ENCODE measurements around the gene SLC25A21. TPM values are rescaled to one million over a fixed set of nuclear protein-coding genes. Genes with fewer than 3 reads are reported as not detected.
"Not testable (repeated sequence)": the region's sequence is repeated elsewhere in the genome, so short reads cannot be mapped to it uniquely, and the experiment has no call there.

The SLC25A21 gene
- total and polyA plus RNA-seq, 8 donors = 0.37 to 0.92 (median 0.60) TPM

- H3K27me3 ChIP-seq = no peaks in the 10 kb centered on the region
- no peaks in the 10 kb centered on the region for H3K9me3 ChIP-seq
- no peak for ATAC-seq
- TF ChIP-seq CTCF (IDR thresholded peaks at IDR 0.05) = no peak
- no peak for DNase-seq
- intact Hi-C loops (cut with DNase I) = no loop called here
- no peak for FAIRE-seq
- no peak overlapping the region for H3K4me3 ChIP-seq
- no peaks in the 10 kb centered on the region for H3K36me3 ChIP-seq
- no peak overlapping the region for H3K27ac ChIP-seq
- H3K4me1 ChIP-seq = no peaks in the 10 kb centered on the region
Measured at GRCh38 chr14:37185670-37186069, 13.3 kb upstream of the SLC25A21 start.

DNA sequence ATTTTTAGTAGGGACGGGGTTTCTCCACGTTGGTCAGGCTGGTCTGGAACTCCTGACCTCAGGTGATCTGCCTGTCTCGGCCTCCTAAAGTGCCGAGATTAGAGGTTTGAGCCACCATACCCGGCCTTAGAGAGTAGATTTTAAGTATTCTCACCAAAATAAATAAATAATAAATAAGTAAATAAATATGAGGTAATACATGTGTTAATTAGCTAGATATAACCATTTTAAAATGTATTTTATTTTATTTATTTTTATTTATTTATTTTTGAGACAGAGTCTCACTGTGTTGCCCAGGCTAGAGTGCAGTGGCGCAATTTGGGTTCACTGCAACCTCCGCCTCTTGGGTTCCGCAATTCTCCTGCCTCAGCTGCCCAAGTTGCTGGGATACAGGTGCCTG lies 12.1 kb upstream of the SLC25A21 start:
- DNase-seq; H3K4me1 ChIP-seq; H3K27me3 ChIP-seq; H3K4me3 ChIP-seq; FAIRE-seq; intact Hi-C loops (cut with DNase I); ATAC-seq; H3K27ac ChIP-seq; H3K9me3 ChIP-seq; H3K36me3 ChIP-seq: not testable (repeated sequence)
- WGBS, 2 donors = 89 to 91% methylated on average over 8 of the region's 8 CpGs

DNA sequence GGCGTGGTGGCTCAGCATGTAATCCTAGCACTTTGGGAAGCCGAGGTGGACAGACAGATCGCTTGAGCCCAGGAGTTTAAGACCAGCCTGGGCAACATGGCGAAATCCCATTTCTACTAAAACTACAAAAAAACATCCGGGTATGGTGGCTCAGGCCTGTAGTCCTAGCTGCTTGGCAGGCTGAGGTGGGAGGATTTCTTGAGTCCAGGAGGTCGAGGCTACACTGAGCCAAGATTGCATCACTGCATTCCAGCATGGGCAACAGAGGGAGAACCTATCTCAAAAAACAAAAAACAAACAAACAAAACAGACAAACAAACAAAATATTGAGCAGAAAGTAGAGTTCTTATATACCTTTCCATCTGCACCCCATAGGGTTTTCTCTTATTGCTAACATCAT lies 9.0 kb upstream of the SLC25A21 start:
- Histone ChIP-seq H3K9me3 (no peaks in the 10 kb centered on the region), H3K4me1 (peaks cover 0 to 2% (median 0%) of the 10 kb centered on the region in 3 donors), H3K27me3 (no peaks in the 10 kb centered on the region), H3K27ac (no peak overlapping the region), H3K4me3 (no peak overlapping the region), H3K36me3 (no peaks in the 10 kb centered on the region)
- ATAC-seq (no peak), FAIRE-seq (no peak), DNase-seq (no peak)
- intact Hi-C loops (cut with DNase I) = no loop called here
- no peak for TF ChIP-seq CTCF (IDR thresholded peaks at IDR 0.05)
- WGBS, 2 donors = 85 to 88% methylated on average over 6 of the region's 6 CpGs

DNA sequence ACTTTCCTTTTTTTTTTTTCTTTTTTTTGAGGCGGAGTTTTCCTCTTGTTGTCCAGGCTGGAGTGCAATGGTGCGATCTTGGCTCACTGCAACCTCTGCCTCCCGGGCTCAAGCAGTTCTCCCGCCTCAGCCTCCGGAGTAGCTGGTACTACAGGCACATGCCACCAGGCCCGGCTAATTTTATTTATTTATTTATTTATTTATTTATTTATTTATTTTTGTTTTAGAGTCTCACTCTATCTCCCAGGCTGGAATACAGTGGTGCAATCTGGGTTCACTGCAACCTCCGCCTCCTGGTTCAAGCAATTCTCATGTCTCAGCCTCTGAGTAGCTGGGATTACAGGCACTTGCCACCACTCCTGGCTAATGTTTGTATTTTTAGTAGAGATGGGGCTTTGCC lies 8.5 kb upstream of the SLC25A21 start:
- not testable (repeated sequence) for FAIRE-seq

DNA sequence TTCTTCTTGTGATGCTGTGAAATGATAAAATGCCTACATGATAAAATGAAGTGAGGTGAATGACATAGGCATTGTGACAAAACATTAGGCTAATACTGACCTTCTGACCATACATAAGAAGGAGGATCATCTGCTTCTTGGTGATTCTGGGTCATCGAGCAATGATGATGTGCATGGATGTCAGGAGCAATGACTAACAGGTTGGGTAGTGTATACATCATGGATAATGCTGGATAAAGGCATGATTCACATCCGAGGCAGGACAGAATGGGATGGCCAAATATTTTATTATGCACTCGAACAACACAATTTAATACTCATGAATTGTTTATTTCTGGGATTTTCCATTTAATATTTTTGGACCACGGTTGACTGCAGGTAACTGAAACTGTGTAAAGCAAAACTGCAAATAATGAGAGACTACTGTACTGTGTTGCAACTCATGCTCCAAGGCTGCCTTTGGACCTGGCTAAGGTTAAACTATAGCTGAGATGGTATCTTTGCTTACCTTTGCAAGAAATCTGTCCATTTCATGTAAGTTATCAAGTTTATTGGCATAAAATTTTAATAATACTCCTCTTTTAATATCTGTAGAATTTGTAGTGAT lies 7.6 kb upstream of the SLC25A21 start:
- no peaks in the 10 kb centered on the region for H3K36me3 ChIP-seq
- DNase-seq (no peak), ATAC-seq (no peak), FAIRE-seq (no peak)
- H3K27me3 ChIP-seq = no peaks in the 10 kb centered on the region
- no peak for TF ChIP-seq CTCF (IDR thresholded peaks at IDR 0.05)
- no peak overlapping the region for H3K4me3 ChIP-seq
- peaks cover 5 to 11% (median 8%) of the 10 kb centered on the region in 3 donors for H3K4me1 ChIP-seq
- intact Hi-C loops (cut with DNase I) = no loop called here
- H3K27ac ChIP-seq = no peak overlapping the region
- no peaks in the 10 kb centered on the region for H3K9me3 ChIP-seq
- 76 to 80% methylated on average over 4 of the region's 4 CpGs for WGBS, 2 donors

More for the DNA sequence above, 8.5 kb upstream of the SLC25A21 start:
- H3K27ac ChIP-seq; H3K4me3 ChIP-seq; H3K4me1 ChIP-seq; H3K27me3 ChIP-seq; intact Hi-C loops (cut with DNase I); ATAC-seq; H3K9me3 ChIP-seq; H3K36me3 ChIP-seq; DNase-seq: not testable (repeated sequence)
- 91 to 98% methylated on average over 7 of the region's 7 CpGs for WGBS, 2 donors

GRCh38 chr14:37172936-37173614 lies 669 bp upstream of the SLC25A21 start:
- H3K27ac ChIP-seq = peak overlapping the region in 2 of 4 donors; percentile 68 to 93
- DNase-seq (no peak), FAIRE-seq (no peak), ATAC-seq (no peak)
- peak overlapping the region in 3 of 4 donors; percentile 34 to 64 (median 56) for H3K4me3 ChIP-seq
- TF ChIP-seq CTCF (IDR thresholded peaks at IDR 0.05) = no peak
- 43 to 59% methylated on average over 5 of the region's 5 CpGs for WGBS, 2 donors
- no peaks in the 10 kb centered on the region for H3K36me3 ChIP-seq
- no peaks in the 10 kb centered on the region for H3K9me3 ChIP-seq
- intact Hi-C loops (cut with DNase I) = no loop called here
- no peaks in the 10 kb centered on the region for H3K27me3 ChIP-seq
- H3K4me1 ChIP-seq = peaks cover 15 to 33% (median 20%) of the 10 kb centered on the region in 3 donors

All from pancreas (tissue), 10 donors.